PFSK-1 (cell line): Measurements from ENCODE around the gene PCA3.
A peak's percentile ranks its signal among the peaks of the same experiment; 100 is the strongest.

Experiments
- FOXP2 ChIP-seq: optimal IDR thresholded peaks from 2 replicates; pipeline ENCODE3; 2011; ENCODE audit warnings: borderline replicate concordance, control low read depth, inconsistent platforms; ENCODE audit not compliant: insufficient read depth; ENCODE audit errors: extremely low read length, extremely low read depth
- POLR2AphosphoS5 ChIP-seq: IDR thresholded peaks from 2 replicates; pipeline ENCODE4 v1.6.1; 2012; ENCODE audit warnings: low read depth, mild to moderate bottlenecking, control low read depth, low read length, moderate library complexity
- SIN3A ChIP-seq: IDR thresholded peaks from 2 replicates; pipeline ENCODE4 v1.6.1; 2012; ENCODE audit warnings: mild to moderate bottlenecking, low read length, moderate library complexity, borderline replicate concordance; ENCODE audit not compliant: insufficient read depth
- TAF1 ChIP-seq: IDR thresholded peaks from 2 replicates; pipeline ENCODE4 v1.6.1; 2012; ENCODE audit warnings: low read length, control low read depth, borderline replicate concordance; ENCODE audit not compliant: insufficient read depth
- TF ChIP-seq, protein P1 (sequence below), 2 experiments: IDR thresholded peaks; 2 replicates each; pipeline versions ENCODE4 v1.6.1 to v1.8.0; 2011 to 2012; ENCODE audit warnings: low read depth in 2 of 2, low read length in 2 of 2, control low read depth in 1 of 2, inconsistent platforms in 1 of 2, mild to moderate bottlenecking in 1 of 2, moderate library complexity in 1 of 2; ENCODE audit not compliant: insufficient read depth in 1 of 2

PCA3 gene

DNA sequence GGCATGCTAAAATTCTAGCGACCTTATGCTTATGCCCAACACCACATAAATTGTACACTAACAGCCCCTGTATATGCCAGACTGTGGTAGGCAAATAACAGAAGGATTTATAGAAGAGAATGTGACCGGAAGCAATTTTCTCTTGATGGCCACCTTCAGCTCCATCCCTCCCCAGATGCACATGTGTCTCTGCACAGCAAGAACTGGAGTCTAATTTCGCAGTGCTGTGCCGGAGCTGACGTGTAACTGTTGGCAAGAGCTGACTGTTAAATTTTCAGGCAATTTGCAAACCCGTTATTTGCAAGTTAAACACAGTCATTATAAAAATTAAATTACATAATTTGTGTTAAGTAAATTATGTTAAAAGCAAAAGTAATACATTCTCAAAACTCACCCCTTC is 48.4 kb downstream of the PCA3 start:
- no peak for TF ChIP-seq POLR2AphosphoS5

DNA sequence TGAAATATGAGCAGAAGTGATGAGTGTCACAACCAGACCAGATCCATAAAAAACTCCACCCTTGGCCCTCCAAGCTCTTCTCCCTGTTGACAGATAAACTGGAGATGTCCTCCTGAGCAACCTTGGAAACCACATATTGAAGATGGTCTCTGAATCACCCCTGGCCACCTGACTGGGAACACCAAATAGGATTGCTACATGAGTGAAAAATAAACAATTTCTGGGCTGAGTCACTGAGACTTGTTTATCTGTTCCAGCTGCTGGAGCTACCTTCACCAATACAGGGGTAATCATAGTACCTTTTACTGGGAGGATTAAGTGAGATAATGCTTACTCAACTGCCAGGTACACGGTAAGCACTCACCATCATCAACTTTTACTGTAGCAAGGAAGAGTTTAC is 53.3 kb downstream of the PCA3 start:
- TF ChIP-seq TAF1 (no peak), SIN3A (no peak), FOXP2 (no peak), POLR2AphosphoS5 (no peak)
- TF ChIP-seq, protein P1, sequence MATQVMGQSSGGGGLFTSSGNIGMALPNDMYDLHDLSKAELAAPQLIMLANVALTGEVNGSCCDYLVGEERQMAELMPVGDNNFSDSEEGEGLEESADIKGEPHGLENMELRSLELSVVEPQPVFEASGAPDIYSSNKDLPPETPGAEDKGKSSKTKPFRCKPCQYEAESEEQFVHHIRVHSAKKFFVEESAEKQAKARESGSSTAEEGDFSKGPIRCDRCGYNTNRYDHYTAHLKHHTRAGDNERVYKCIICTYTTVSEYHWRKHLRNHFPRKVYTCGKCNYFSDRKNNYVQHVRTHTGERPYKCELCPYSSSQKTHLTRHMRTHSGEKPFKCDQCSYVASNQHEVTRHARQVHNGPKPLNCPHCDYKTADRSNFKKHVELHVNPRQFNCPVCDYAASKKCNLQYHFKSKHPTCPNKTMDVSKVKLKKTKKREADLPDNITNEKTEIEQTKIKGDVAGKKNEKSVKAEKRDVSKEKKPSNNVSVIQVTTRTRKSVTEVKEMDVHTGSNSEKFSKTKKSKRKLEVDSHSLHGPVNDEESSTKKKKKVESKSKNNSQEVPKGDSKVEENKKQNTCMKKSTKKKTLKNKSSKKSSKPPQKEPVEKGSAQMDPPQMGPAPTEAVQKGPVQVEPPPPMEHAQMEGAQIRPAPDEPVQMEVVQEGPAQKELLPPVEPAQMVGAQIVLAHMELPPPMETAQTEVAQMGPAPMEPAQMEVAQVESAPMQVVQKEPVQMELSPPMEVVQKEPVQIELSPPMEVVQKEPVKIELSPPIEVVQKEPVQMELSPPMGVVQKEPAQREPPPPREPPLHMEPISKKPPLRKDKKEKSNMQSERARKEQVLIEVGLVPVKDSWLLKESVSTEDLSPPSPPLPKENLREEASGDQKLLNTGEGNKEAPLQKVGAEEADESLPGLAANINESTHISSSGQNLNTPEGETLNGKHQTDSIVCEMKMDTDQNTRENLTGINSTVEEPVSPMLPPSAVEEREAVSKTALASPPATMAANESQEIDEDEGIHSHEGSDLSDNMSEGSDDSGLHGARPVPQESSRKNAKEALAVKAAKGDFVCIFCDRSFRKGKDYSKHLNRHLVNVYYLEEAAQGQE (IDR thresholded peaks at IDR 0.05; ENCODE audit: insufficient read depth in 1 of 2, low read depth in 2 of 2, low read length in 2 of 2): no peak

DNA sequence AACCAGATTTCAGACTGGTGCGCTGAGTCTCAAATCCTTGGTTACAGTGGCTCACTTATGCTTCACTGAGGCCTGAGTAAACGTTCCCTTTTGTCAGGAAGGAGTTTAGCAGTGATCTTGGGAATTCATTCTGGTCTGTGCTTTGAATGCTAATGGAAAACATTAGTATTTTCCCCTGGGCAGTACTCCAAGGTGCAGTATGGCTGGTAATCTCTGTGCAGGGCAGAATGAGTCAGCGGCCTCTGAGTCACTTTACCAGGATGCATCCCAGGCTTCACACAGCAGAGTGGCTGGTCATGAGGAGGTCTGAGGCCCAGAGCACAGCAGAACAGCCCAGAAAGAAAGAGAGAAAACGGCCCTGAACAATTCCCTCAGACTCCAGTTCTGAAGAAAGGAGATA is 54.0 kb downstream of the PCA3 start:
- TF ChIP-seq, protein P1 (IDR thresholded peaks at IDR 0.05; ENCODE audit: insufficient read depth in 1 of 2, low read depth in 2 of 2, low read length in 2 of 2): peak in 1 of 2 experiments; percentile 32; a peak in 1 of 4 replicates
- no peak for TF ChIP-seq TAF1
- peak; percentile 17 for TF ChIP-seq FOXP2

DNA sequence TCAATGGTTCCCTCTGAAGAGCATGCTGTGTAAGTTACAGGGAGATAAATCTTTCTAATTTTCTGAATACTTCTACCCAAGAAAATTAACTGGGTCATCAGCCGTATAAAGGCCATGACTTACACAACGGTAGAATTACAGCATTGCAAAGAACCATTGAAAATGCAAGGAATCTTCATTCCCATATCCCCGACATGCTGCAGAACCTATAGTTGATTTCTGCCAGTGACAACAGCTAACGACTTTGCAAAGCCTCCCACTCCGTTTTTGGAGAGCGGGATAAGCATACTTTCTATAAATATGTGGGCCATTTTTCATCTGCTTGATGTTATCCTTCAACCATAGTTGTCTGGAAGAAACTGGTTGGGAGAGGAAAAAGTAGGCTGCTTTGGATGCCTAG is 56.2 kb downstream of the PCA3 start:
- TF ChIP-seq, protein P1 (IDR thresholded peaks at IDR 0.05; ENCODE audit: insufficient read depth in 1 of 2, low read depth in 2 of 2, low read length in 2 of 2): no peak
- no peak for TF ChIP-seq SIN3A
- no peak for TF ChIP-seq POLR2AphosphoS5
- TF ChIP-seq FOXP2: no peak
- TF ChIP-seq TAF1: no peak

DNA sequence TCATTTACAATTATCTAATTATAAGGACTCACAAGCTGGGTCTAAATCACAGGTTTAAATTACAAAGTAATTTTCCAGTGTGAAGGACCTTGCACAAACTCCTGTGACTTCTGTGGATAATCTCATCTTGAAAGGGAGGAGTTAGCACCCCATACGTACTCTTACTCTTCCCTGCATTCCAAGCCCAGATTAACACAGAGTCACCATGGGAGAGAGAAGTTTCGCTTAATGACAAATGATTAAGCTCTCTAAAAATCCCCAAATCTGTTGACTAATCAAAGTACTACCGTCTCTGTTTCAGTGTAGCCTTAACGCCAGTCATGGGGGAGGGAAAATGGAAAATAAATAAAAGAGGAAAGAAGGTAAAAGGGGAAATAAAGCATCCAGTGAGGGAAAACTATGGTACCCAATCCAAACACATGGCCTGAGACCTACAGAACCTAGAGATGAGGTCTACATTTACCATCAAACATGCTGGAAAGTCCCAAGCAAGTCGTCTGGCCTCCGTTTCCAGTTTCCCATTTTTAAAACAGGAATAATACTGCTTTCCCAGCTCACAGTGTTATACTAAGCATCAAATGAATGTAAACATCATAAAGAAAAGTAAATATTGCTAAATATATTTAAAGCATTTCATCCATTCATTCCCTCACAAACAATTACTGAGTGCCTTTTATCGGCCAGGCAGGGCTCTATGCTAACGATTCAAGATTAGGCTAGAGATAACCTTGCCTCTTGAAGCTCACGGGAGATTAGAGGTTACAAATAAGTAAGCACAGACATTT is 63.2 kb downstream of the PCA3 start:
- TF ChIP-seq, protein P1 (IDR thresholded peaks at IDR 0.05; ENCODE audit: insufficient read depth in 1 of 2, low read depth in 2 of 2, low read length in 2 of 2): no peak
- TF ChIP-seq TAF1: no peak
- no peak for TF ChIP-seq FOXP2
- TF ChIP-seq SIN3A: no peak
- no peak for TF ChIP-seq POLR2AphosphoS5
